Activated B cell treated with CpG ODN at 0.5 μM for 24 hours (primary cell): ENCODE results near the gene SEMA4C. TPM values are rescaled to one million over a fixed set of nuclear protein-coding genes. Genes with fewer than 3 reads are reported as not detected.

Experiments
- ATAC-seq: fragments of 200-7000 bp; cut with Tn5 transposase; one replicate; pipeline ENCODE4 v1.10.0; 2021; ENCODE audit warnings: low read depth, mild to moderate bottlenecking, moderate library complexity
- CTCF ChIA-PET: fragments of 350-600 bp; sonication (Branson Sonifier 250); formaldehyde crosslinking; loops from one replicate; lab custom pipeline; 2021; ENCODE audit warnings: antibody characterized with exemption; lab: Charles Lee
- POLR2A ChIA-PET: fragments of 350-600 bp; sonication (Branson Sonifier 250); formaldehyde crosslinking; loops from one replicate; lab custom pipeline; 2021; ENCODE audit warnings: antibody characterized with exemption; lab: Charles Lee
- DNase-seq: peaks from one replicate; pipeline ENCODE4 v3.0.0; 2022
- H3K27ac Mint-ChIP-seq: one replicate; pipeline ENCODE4 v1.8.0; 2020; ENCODE audit warnings: mixed read lengths
- H3K27me3 Mint-ChIP-seq: one replicate; pipeline ENCODE4 v1.8.0; 2021; ENCODE audit warnings: mixed read lengths
- H3K36me3 Mint-ChIP-seq: one replicate; pipeline ENCODE4 v1.8.0; 2021; ENCODE audit warnings: low read depth, mixed read lengths
- H3K4me1 Mint-ChIP-seq: one replicate; pipeline ENCODE4 v1.8.0; 2021; ENCODE audit warnings: mixed read lengths
- H3K4me3 Mint-ChIP-seq: one replicate; pipeline ENCODE4 v1.8.0; 2020; ENCODE audit warnings: mild to moderate bottlenecking, mixed read lengths
- H3K9me3 Mint-ChIP-seq: one replicate; pipeline ENCODE4 v1.8.0; 2020; ENCODE audit warnings: mixed read lengths
- intact Hi-C: fragments of 100-400 bp; cut with micrococcal nuclease; formaldehyde crosslinking; loops from one replicate; pipeline ENCODE4 v1.15.1; 2024
- total RNA-seq: library from RNA; stranded (reverse); gene quantifications from 2 replicates; pipeline ENCODE4 v1.2.3, GENCODE V29; 2022
- TF ChIP-seq, protein P1 (sequence below): fragments of 200-600 bp; IDR thresholded peaks from one replicate; pipeline ENCODE4 v1.8.0; 2022; ENCODE audit warnings: antibody characterized with exemption, mild to moderate bottlenecking

SEMA4C gene
- total RNA-seq, 1 donor from 2014 or later: 0.55 TPM

DNA sequence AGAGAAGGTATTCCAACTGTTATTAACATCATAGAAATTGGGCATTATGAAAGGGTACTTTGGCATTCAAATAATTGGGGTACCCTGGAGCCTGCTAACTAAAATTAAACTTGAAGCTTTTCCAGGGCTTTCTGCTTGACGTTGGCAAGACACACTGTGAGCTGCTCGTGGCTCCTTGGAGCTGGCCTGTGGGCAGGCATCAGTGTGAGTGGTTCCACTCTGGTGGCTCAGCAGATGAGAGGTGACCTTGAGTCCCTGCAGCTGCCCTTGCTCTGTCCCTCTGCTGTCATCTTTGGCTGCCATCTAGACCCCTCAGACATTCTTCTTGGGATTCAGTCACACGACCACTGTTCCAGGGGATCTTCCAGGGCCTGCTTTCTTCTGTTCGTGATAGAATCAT lies 47.1 kb downstream of the SEMA4C start:
- Mint-ChIP-seq H3K27me3 (no peaks in the 10 kb centered on the region), H3K4me3 (no peak overlapping the region), H3K36me3 (peaks cover 67% of the 10 kb centered on the region), H3K27ac (no peak overlapping the region), H3K4me1 (peaks cover 43% of the 10 kb centered on the region), H3K9me3 (no peaks in the 10 kb centered on the region)
- ATAC-seq (no peak), DNase-seq (no peak)
- POLR2A ChIA-PET: no interaction called here
- intact Hi-C loops: no loop called here
- TF ChIP-seq, protein P1, sequence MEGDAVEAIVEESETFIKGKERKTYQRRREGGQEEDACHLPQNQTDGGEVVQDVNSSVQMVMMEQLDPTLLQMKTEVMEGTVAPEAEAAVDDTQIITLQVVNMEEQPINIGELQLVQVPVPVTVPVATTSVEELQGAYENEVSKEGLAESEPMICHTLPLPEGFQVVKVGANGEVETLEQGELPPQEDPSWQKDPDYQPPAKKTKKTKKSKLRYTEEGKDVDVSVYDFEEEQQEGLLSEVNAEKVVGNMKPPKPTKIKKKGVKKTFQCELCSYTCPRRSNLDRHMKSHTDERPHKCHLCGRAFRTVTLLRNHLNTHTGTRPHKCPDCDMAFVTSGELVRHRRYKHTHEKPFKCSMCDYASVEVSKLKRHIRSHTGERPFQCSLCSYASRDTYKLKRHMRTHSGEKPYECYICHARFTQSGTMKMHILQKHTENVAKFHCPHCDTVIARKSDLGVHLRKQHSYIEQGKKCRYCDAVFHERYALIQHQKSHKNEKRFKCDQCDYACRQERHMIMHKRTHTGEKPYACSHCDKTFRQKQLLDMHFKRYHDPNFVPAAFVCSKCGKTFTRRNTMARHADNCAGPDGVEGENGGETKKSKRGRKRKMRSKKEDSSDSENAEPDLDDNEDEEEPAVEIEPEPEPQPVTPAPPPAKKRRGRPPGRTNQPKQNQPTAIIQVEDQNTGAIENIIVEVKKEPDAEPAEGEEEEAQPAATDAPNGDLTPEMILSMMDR: no peak
- CTCF ChIA-PET: no interaction called here

DNA sequence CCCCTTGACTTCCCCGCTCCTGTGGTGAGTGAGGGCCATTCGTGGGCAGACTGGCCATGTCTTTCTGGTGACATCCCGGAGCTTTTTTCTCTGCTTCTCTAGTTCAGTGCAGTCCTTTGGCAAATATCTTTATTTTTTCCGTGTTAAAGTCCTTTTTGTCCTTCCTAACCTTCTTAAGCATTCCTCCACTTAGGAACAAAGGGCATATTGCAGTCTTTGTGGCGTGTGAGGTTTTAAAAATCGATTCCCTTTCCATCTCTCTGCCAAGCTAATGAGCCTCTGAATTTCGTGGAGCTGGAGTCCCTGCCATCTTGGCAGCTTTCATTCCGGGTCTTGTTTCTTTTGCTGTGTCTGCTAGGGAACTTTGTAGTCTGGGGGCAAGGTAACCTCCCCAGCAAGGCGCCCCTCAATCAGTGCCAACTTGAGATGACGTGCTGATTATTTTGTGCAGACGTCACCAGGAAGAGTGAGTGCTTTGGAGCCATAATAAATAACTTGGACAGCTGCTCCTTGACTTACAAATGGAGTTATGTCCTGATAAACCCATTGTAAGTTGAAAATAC lies 48.7 kb downstream of the SEMA4C start:
- TF ChIP-seq, protein P1: no peak
- ATAC-seq (no peak), DNase-seq (no peak)
- POLR2A ChIA-PET: interaction anchor here (1.2 kb wide), 1 partner anchor 36 kb away, joined by 4 read pairs; the partner anchor contains the start of gene ANKRD39
- no peaks in the 10 kb centered on the region for H3K9me3 Mint-ChIP-seq
- intact Hi-C loops: no loop called here
- H3K4me3 Mint-ChIP-seq: no peak overlapping the region
- no peak overlapping the region for H3K27ac Mint-ChIP-seq
- peaks cover 57% of the 10 kb centered on the region for H3K36me3 Mint-ChIP-seq
- peaks cover 51% of the 10 kb centered on the region for H3K4me1 Mint-ChIP-seq
- CTCF ChIA-PET: interaction anchor here (0.8 to 1.6 kb wide), 2 partner anchors 37 to 57 kb away, joined by 3 read pairs; partner anchors contain the start of gene ANKRD39
- H3K27me3 Mint-ChIP-seq: no peaks in the 10 kb centered on the region

GRCh38 chr2:96819876-96820511 lies 49.9 kb downstream of the SEMA4C start:
- H3K36me3 Mint-ChIP-seq: peaks cover 47% of the 10 kb centered on the region
- no peaks in the 10 kb centered on the region for H3K9me3 Mint-ChIP-seq
- H3K27me3 Mint-ChIP-seq: no peaks in the 10 kb centered on the region
- no peak for DNase-seq
- peak overlapping the region; percentile 4 for H3K4me3 Mint-ChIP-seq
- H3K27ac Mint-ChIP-seq: no peak overlapping the region
- TF ChIP-seq, protein P1: no peak
- ChIA-PET CTCF (interaction anchor here (2.1 kb wide), 1 partner anchor 38 kb away, joined by 7 read pairs; the partner anchor contains the start of gene ANKRD39), POLR2A (interaction anchor here (0.6 to 1.2 kb wide), 2 partner anchors 9 to 14 kb away, joined by 3 read pairs; no protein-coding TSS in a partner anchor)
- ATAC-seq: no peak
- peaks cover 57% of the 10 kb centered on the region for H3K4me1 Mint-ChIP-seq
- intact Hi-C loops: loop anchor here (5.0 kb wide), 2 partner anchors 553 to 842 kb away; partner anchors contain the start of genes ACTR1B, CIAO1 and TMEM127

- CTCF ChIA-PET: interaction anchor here (1.2 to 2.1 kb wide), 2 partner anchors 39 to 293 kb away, joined by 3 to 7 read pairs; partner anchors contain the start of gene ANKRD39
- H3K9me3 Mint-ChIP-seq: no peaks in the 10 kb centered on the region
- TF ChIP-seq, protein P1: no peak
- peaks cover 42% of the 10 kb centered on the region for H3K36me3 Mint-ChIP-seq
- no peak for ATAC-seq
- no peak overlapping the region for H3K27ac Mint-ChIP-seq
- no peak for DNase-seq
- POLR2A ChIA-PET: interaction anchor here (1.2 kb wide), 1 partner anchor 9 kb away, joined by 3 read pairs; no protein-coding TSS in a partner anchor
- intact Hi-C loops: loop anchor here (5.0 kb wide), 2 partner anchors 552 to 843 kb away; partner anchors contain the start of genes ACTR1B, CIAO1 and TMEM127
- no peaks in the 10 kb centered on the region for H3K27me3 Mint-ChIP-seq
- H3K4me1 Mint-ChIP-seq: peaks cover 58% of the 10 kb centered on the region
- H3K4me3 Mint-ChIP-seq: peak overlapping the region; percentile 79
Measured at GRCh38 chr2:96819128-96819875, 50.6 kb downstream of the SEMA4C start.
